NCI-H2081 (cell line): ENCODE measurements around the gene FRY.

Source experiments
- DNase-seq, 2 experiments: peaks; one replicate each; lab custom pipeline; 2025; lab: John Stamatoyannopoulos, UW

FRY gene

DNA sequence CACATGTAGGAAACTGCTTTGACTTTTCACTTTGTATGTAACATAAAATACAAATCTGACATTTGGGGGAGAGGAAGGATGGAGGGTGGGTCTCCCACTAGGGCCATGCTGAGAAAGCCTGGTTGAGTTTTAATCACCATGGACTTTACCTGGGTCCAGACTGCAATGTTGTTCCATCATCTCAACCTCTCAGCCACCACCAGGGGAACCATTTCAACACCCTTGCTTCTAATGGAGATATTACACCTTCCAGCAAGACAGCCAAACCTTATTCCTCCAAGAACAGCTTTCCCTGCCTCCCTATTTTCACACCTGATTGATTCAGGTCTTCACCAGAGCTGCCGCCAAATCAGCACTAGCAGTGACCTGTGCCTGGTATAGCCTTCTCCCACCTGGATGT, 227.5 kb downstream of the FRY start:
- no peak for DNase-seq

DNA sequence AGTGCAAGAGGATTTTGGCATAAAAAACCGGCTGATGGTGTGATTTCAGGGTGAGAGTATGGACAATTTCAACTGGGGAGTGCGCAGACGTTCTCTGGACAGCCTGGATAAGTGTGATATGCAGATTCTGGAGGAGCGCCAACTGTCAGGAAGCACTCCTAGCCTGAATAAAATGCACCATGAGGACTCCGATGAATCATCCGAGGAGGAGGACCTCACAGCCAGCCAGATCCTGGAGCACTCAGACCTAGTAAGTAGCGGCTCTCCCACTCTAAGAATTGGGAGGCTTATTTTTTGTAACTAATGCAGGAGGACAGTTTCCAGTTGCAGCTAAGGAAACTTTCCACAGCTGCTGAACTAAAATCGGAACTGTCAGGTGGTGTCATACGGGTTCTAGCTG, 230.0 kb downstream of the FRY start:
- DNase-seq = peak in 1 of 2 experiments; percentile 2

DNA sequence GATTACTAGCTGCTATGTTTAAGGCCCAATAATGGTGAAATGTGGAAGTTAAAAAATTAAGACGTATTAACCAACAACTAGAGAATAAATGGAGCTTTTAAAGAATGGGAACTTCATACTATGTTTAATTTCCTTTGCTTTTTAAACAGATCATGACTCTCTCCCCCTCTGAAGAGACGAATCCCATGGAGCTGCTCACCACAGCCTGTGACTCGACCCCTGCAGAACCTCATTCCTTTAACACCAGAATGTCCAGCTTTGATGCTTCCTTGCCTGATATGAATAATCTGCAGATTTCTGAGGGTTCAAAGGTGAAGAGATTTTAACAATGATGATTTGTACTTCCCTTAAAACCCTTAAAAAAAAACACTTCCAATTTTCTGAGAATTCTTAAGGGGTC, 230.6 kb downstream of the FRY start:
- no peak for DNase-seq

DNA sequence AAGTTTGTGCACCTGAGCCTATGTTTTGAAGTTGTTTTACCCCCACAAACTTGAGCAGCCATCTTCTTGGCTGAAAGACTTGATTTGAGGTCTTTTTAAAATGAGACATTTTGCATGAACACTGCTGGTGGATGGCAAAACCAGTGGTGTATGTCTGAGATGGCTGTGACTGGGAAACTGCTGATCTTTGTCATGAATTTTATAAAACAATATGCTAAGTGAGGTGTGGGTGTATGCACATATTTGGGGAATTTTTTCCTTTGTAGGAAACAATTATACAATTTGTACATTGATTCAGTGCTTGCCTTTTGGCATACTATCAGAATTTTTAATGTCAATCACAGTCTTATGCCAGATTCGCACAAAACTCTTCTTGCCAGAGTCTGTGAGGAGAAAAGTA, 231.0 kb downstream of the FRY start:
- DNase-seq = no peak

DNA sequence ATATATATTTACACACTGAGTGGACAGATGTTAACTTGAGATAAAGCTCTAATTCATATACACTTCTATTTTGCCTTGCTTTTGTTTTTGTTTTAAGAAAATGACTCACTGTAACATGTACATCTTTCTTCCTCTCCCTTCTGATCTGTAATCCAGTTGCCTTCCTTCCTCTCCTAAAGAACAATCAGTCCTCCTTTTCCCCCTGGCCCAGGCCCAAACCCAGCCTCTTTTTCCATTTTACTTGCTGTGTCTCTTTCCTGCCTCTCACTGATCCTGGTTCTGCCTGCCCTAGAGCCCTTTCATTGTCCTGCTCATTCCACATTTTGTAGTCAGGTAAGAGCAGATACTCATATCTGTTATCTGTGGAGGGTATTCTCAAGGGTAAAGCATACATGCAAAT, 232.8 kb downstream of the FRY start:
- no peak for DNase-seq

DNA sequence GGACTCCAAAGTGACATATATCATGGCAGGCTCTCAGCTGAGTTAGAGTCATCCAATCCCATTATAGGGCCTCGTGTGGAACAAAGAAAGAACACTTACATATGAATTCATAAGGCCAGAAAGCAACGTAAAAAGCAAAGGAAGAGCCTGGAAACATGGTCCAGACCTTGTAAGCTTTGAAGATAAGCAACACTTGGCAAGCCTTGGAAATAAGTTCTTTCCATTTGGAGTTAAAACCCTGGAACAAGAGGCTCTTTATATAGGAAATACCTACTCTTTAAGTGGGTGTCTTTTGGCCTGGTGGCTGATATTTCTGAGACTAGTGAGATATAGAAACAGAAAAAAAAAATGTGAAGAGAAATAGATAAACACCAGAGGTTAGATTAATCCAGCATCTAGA, 234.2 kb downstream of the FRY start:
- no peak for DNase-seq

DNA sequence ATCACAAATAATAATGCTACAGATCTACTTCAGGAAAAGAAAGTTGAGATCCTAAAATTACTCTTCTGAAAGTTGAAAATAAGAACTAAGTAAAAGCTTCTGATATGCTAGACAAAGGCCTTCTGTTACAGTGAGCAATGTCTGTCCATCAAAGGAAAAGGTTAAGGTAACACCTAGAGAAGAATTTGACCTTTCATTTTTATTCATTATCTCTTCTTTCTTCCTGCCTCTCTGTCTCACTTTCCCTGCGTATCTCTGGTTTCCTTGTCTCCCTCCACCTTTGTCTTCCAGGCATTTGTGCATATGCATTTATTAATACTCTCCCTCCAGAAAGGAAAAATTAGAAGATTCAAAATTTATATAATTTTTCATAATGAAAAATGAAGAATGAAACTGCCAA, 234.6 kb downstream of the FRY start:
- DNase-seq = no peak

DNA sequence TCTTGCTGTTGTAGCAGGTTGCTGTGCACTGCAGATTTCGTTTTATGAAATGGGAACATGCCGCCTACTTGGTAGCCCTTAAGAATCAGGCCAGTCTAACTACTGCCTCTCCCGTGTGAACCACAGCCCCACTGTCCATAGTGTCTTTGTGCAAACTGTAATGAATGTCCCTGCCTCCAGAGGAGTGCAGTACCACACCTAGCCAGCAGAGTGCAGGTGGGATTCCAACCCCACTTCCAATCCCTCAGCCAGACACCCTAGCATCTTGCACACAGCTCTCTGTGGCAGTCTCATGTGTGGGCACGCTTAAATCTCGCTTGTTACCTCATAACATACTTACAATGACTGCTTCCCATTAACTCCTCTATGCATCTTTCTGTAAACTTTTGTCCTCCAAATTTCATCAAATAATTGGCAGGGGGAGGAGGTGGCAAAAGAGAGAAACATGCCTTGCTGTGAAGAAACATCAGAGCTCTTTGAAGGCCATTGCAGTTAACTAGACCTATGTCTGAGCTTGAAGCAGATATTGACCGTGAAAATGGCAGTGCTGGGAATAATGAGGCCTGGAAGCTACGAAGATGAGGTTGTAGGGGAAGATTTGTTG, 236.4 kb downstream of the FRY start:
- DNase-seq = peak in 1 of 2 experiments; percentile 35

DNA sequence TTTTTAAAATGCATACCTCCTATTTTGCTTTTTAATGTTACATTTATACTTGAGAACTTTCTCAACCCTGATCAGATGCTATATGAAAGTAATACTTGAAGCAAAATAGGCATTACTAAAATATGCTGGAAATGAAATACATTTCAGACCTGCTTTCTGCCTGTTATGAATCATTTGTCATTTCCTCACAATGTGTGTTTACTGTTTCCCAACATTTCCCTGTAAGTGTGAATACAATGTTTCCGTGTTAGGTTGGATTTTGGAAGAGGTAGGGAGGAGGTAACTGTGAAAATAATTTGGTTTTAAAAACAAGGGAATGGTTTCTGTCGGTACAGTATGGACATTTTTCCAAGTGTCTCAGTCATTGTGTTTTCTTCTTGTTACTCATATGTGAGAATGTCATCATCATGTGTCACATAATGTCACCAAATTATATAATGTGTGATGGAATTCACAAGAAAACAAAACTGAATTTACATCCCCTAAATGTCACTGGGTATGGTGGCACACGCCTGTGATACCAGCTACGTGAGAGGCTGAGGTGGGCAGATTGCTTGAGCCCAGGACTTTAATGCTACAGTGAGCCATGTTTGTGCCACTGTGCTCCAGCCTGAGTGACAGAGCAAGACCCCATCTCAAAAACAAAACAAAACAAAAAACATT, 240.6 kb downstream of the FRY start:
- DNase-seq = no peak

DNA sequence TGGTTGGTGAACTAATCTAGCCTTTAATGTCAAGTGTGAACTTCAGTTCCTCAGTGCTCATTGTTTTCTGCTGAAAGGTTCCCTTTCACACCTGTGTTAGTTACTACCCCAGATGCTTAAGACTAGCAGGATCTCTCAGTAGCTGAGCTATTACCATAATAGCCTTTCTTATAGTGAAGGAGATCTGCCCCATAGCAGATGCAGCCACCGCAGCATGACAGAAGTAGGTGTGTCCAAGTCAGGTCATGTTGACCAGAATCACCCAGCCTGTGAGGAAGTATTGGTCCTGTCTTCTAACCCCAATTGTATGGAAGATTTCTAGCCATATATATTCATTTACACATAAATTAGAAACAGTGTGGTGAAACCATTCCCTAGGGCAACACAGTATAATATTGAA, 246.3 kb downstream of the FRY start:
- DNase-seq = no peak

DNA sequence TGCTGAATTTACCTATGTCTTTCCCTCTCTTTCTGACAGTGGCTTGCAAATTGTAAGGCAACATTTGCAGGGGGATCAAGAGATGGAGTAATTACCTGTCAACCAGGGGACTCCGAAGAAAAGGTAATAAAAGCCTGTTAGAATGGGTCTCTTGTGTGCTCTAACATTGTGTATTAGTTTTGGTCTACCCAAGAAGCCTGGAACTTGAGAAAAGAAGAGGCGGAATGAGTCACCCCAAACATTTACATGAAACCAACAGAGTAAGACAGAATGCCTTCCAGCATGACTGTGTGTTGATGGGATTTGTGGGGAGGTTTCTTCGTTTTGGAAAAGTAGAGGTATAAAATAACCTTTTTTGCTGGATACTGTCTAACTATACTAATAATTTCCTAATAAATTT, 246.9 kb downstream of the FRY start:
- DNase-seq = no peak

DNA sequence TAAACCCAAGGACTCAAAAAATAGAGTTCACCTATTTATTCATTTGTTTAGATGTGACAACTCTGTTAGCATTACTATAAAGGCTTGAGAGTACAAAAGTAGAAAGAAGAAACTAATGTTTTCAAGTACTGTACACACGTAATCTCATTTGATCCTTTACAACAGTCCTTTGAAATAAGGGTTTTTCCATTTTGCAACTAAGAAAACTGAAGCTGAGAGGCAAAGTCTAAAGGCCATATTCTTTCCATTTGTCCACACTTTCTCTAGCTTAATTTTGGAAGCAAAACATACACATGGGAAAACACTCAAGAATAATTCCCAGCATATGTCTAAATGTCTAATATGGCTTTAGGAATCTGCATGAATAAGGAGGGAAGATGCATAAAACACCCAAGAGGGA, 249.5 kb downstream of the FRY start:
- no peak for DNase-seq

DNA sequence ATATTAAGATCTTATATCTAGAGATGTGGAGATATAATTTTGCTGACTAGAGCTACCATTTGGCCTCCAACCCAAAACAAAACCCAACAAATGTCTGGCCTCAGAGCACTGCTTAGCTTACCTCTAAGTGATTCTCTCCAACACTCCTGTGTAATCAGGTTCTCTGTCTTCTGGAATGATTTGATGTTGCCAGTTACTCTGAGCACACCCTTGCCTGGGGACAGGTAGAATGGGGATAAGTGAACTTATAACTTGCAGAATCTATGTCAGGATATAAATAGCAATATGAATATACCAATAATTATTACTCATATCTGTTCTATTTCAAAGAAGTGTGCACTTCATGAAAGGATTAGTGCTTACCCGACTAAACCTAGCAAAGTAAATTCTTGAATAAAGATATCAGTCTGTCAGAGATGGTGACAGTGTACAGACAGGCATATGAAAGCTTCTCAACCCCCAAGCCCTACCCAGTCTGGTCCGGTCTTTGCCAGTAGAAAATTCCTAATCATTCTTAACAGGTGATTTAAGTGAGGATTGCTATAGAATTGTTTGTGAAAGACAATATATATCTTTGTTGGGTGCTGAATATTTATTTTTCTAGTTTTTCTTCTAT, 250.6 kb downstream of the FRY start:
- DNase-seq = no peak

DNA sequence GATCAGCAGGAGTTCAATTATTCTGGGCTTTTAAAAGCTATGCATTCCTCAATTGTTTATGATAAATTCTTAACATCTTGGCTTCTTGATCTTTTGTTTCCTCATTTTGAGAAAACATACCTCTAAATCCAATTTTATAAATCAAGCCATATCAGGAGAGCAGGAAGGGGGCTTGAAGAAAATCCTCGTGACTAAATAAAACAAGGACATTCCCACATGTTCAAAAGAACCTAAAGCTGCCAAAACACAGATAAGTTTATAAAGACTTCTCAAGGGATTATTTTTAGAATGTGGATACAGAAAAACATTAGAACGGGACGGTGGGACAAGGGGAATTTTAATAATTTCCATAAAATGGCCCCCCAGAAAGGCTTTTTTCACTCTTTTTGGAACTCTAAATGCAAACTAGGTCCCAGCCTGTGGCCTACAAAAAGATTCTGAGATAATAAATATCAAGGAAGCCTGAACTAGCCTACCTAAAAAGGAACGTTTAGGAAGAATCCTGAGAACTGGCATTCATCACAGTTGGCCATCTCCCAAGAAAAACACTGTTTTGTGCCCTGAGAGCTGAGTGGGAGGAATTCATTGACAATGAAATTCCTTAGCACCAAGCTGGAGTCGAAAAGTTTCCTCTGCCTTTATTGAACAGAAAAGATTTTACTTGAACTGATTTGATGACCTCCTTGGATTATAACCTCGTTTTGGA, 253.5 kb downstream of the FRY start:
- no peak for DNase-seq

DNA sequence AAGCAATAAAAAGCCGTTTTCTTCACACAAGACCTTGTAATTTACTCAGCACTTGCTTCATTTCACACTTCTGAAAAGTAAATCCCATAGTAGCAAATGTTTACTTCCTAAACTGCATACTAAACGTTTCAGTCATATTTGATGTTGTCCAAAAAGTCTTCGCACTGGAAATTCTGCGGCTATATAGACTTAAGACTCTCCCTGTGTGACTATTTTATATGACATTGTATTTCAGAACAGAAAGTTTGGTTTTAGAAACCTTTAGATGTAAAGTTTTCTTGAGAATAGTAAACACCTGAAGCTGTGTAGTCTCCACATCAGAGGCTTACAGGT, 254.0 kb downstream of the FRY start:
- DNase-seq = no peak

DNA sequence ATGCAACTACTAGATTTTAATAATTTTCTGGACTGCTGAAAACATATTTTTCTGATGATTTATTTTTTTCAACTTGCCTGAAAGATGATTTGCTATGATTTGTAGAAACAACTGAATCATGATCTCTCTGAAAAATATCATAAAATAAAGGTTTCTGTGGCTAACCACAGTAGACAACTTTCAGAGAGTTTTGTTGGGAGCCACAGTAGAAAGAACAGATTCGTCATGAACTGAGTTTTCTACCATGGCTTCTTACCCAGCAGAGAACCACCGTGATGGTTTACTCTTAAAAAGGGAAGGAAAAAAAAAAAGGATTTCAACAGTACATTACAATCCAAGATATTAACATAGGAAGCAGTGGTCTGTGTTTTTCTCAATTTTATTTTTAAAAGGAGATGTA, 265.6 kb downstream of the FRY start:
- no peak for DNase-seq

DNA sequence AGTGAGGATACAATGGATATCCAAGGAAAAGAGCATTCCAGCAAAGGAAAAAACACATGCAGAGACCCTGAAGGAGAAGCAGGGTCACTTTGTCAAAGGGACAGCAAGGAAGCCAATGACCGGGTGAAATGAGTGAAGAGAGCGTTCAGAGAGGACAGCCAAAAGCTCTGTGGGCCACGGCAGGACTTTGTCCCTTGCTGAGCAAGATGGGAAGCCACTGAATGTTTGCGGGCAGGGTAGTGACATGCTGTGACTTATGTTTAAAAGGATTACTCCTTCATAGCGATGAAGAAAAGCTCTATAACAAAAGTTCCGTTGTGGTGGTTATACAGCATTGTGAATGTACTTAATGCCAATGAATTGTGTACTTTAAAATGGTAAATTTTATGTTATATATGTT, 267.1 kb downstream of the FRY start:
- DNase-seq = no peak

DNA sequence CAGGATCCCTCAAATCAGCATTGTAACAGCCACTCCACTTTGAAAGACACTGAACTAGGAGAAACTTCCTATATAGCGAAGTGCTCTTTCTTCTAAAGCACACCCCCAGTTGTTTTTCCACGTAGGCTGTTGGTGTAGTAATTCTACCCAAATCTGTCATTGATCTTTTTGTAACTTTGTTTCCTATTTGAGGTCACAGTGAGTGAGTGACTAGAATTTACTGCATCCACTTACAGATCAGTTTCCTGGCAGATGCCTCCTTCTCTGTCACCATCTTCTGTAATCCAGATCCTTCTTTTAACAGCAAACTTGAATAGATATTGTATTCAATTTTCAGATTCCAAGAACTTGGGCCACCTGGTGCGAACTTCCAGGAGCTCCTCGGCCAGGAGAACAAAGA, 268.3 kb downstream of the FRY start:
- no peak for DNase-seq

DNA sequence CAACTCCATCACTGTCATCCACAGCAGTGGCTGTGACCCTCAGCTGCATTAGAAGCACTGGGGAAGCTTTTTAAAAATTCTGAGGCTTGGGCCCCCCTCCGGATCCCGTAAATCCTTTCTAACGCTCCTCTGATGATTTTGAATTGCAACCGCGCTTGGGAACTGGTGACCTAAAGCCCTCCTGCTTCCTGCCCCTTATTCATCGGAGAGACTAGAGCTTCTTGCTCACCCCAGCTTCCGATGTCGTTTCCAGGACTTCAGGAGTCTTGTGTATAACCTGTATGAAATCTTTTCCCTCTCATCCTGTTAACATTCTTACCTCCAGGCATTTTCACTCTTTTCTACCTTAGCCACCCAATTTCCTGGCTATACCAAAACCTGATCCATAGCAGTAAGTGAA, 268.8 kb downstream of the FRY start:
- no peak for DNase-seq

DNA sequence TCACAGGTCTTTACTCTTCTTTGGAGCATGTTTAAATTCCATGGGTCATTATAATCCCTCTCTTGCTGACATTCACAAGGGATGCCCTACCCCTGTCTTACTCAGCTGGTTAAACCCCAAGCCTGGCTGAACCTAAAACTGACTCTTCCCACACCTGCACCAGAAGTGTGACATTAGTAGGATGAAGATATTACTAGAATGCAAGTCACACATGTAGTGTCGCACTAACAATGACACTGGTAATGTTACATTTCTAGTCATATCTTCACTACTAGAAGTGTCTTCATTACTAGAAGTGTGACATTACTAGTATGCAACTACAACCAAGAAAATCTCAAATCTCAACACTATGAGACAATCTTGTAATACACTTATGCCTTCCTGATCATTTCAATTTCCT, 269.3 kb downstream of the FRY start:
- no peak for DNase-seq

DNA sequence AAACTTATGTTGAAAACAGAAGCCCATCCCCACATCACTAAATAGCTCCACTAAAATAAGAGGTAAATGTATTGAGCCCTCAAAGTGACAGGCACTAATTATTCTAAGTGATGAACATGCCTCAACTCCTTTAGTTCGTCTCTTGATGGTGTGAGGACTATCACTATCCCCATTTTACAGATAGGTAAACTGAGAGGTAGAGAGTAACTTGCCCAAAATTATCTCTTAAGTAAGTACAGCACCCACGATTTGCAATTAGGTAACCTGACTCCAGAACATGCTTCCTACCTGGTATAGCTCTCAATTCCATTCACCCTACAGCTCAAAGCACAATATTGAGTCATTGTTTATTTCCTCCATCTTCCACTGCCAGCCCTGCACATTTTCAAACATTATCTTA, 270.9 kb downstream of the FRY start:
- no peak for DNase-seq

DNA sequence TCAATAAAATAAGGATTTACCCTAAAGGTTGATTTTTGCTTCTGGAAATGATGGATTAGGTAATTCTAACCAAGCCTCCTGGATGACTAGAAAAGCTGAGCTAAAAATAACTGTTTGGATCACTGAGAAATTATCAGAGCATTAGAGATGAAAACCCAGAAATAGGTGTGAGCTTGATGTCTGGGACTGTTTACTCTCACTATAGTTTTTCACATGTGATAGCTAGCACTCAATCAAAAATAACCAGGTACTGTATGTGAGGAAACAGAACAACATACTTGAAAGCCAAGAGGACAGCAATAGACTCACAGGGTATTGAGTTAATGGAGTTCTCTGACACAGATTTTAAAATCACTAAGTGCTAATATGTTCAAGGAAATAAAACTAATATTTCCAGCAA, 274.1 kb downstream of the FRY start:
- no peak for DNase-seq
